AG08395 (cell line): ENCODE data around the gene SOWAHA.

ENCODE experiments used
- DNase-seq: peaks from one replicate; pipeline ENCODE4 v3.0.0; 2012; ENCODE audit warnings: mixed read lengths, low spot score

The SOWAHA gene

GRCh38 chr5:132812781-132813598 is at the start of gene SOWAHA:
Gene SOWAHA, plus strand, starts transcription at chr5:132813302. Its CDS starts 320 bp downstream, at chr5:132813622.
- no peak for DNase-seq

- DNase-seq, result no peak
These were observed 49.1 kb upstream of the SOWAHA start for GRCh38 chr5:132764051-132764450.

GRCh38 chr5:132764671-132765238 is 48.3 kb upstream of the SOWAHA start:
- DNase-seq, result no peak

- no peak for DNase-seq
These were observed 47.6 kb upstream of the SOWAHA start for GRCh38 chr5:132765311-132766019.

- DNase-seq, result no peak
These were observed 46.9 kb upstream of the SOWAHA start for GRCh38 chr5:132766020-132766805.

GRCh38 chr5:132766806-132767055 is 46.4 kb upstream of the SOWAHA start:
- no peak for DNase-seq

GRCh38 chr5:132767150-132767549 is 46.0 kb upstream of the SOWAHA start:
- no peak for DNase-seq

- no peak for DNase-seq
These were observed 44.6 kb upstream of the SOWAHA start for GRCh38 chr5:132768485-132768868.

GRCh38 chr5:132770476-132771159 is 42.5 kb upstream of the SOWAHA start:
- DNase-seq, result peak; percentile 64

- peak; percentile 64 for DNase-seq
These were observed 41.6 kb upstream of the SOWAHA start for GRCh38 chr5:132771503-132771998.

- no peak for DNase-seq
These were observed 40.6 kb upstream of the SOWAHA start for GRCh38 chr5:132772291-132773070.

GRCh38 chr5:132773114-132773513 is 40.0 kb upstream of the SOWAHA start:
- DNase-seq, result no peak

- DNase-seq, result no peak
These were observed 39.3 kb upstream of the SOWAHA start for GRCh38 chr5:132773601-132774355.

- DNase-seq, result no peak
These were observed 38.7 kb upstream of the SOWAHA start for GRCh38 chr5:132774406-132774805.

- DNase-seq, result no peak
These were observed 38.2 kb upstream of the SOWAHA start for GRCh38 chr5:132774896-132775295.

GRCh38 chr5:132775476-132775961 is 37.6 kb upstream of the SOWAHA start:
- DNase-seq, result no peak

- DNase-seq, result no peak
These were observed 36.8 kb upstream of the SOWAHA start for GRCh38 chr5:132776131-132776937.

GRCh38 chr5:132776938-132777208 is 36.2 kb upstream of the SOWAHA start:
- no peak for DNase-seq
